Umbilical cord (tissue), 1 donor: ENCODE measurements around the gene GJC3. TPM values are rescaled to one million over a fixed set of nuclear protein-coding genes. Genes with fewer than 3 reads are reported as not detected.

ENCODE experiments used
- total RNA-seq: library from RNA; depleted of rRNA; stranded (reverse); fragments of >200 nt; gene quantifications from one replicate; pipeline ENCODE4 v1.2.3, GENCODE V29; 2014; ENCODE audit warnings: low replicate concordance; ENCODE audit not compliant: insufficient read depth

Gene GJC3
- total RNA-seq, 1 donor from 2014 or later, result not detected

Other genes with a start within 250 kb of the GJC3 start
- gene CYP3A5, start 249.6 kb downstream of the GJC3 start, total RNA-seq, result 25.8 TPM
- gene CYP3A7, start 194.4 kb downstream of the GJC3 start, total RNA-seq, result 1.2 TPM
- 0.72 TPM for gene CYP3A4, start 145.4 kb downstream of the GJC3 start, total RNA-seq
- gene CYP3A43, start 101.6 kb downstream of the GJC3 start, total RNA-seq, result 1.9 TPM
- gene OR2AE1, start 52.6 kb downstream of the GJC3 start, total RNA-seq, result 0.96 TPM
- gene TRIM4, start 10.1 kb downstream of the GJC3 start, total RNA-seq, result 24.6 TPM
- 9.9 TPM for gene AZGP1, start 46.4 kb upstream of the GJC3 start, total RNA-seq
- 27.7 TPM for gene ZKSCAN1, start 86.0 kb upstream of the GJC3 start, total RNA-seq
- 7.0 TPM for gene ZSCAN21, start 120.2 kb upstream of the GJC3 start, total RNA-seq
- gene ZNF3, start 152.1 kb upstream of the GJC3 start, total RNA-seq, result 37.1 TPM
- 19.5 TPM for gene COPS6, start 159.3 kb upstream of the GJC3 start, total RNA-seq
- 21.7 TPM for gene MCM7, start 171.8 kb upstream of the GJC3 start, total RNA-seq
- gene AP4M1, start 172.0 kb upstream of the GJC3 start, total RNA-seq, result 6.0 TPM
- gene TAF6, start 189.7 kb upstream of the GJC3 start, total RNA-seq, result 22.1 TPM
- gene CNPY4, start 190.0 kb upstream of the GJC3 start, total RNA-seq, result 33.0 TPM
- gene MBLAC1, start 197.3 kb upstream of the GJC3 start, total RNA-seq, result 1.9 TPM
- 14.4 TPM for gene LAMTOR4, start 219.3 kb upstream of the GJC3 start, total RNA-seq
- 2.6 TPM for gene TRAPPC14, start 229.1 kb upstream of the GJC3 start, total RNA-seq
- gene GAL3ST4, start 239.0 kb upstream of the GJC3 start, total RNA-seq, result 1.2 TPM
- gene GPC2, start 247.8 kb upstream of the GJC3 start, total RNA-seq, result 0.72 TPM
- 1.9 TPM for gene STAG3, start 248.3 kb upstream of the GJC3 start, total RNA-seq